NCI-H128 (cell line): Measurements from ENCODE around the gene RAPGEF2.

Experiments used
- DNase-seq: peaks from one replicate; lab custom pipeline; 2025; ENCODE audit not compliant: unreplicated experiment; lab: John Stamatoyannopoulos, UW

Gene RAPGEF2

GRCh38 chr4:159129814-159130550 lies 27.1 kb downstream of the RAPGEF2 start:
- no peak for DNase-seq

GRCh38 chr4:159131564-159131963 lies 28.7 kb downstream of the RAPGEF2 start:
- DNase-seq: no peak

GRCh38 chr4:159134429-159134828 lies 31.6 kb downstream of the RAPGEF2 start:
- no peak for DNase-seq

- no peak for DNase-seq
These were observed 34.3 kb downstream of the RAPGEF2 start for GRCh38 chr4:159137176-159137575.

- DNase-seq: no peak
These were observed 35.6 kb downstream of the RAPGEF2 start for GRCh38 chr4:159138436-159138835.

GRCh38 chr4:159141193-159141592 lies 38.3 kb downstream of the RAPGEF2 start:
- DNase-seq: no peak

GRCh38 chr4:159142241-159142640 lies 39.4 kb downstream of the RAPGEF2 start:
- no peak for DNase-seq

- DNase-seq: no peak
These were observed 40.0 kb downstream of the RAPGEF2 start for GRCh38 chr4:159142681-159143384.

GRCh38 chr4:159143687-159144086 lies 40.8 kb downstream of the RAPGEF2 start:
- no peak for DNase-seq

- DNase-seq: no peak
These were observed 41.3 kb downstream of the RAPGEF2 start for GRCh38 chr4:159144112-159144694.

- DNase-seq: no peak
These were observed 42.6 kb downstream of the RAPGEF2 start for GRCh38 chr4:159145318-159145991.

- DNase-seq: no peak
These were observed 43.1 kb downstream of the RAPGEF2 start for GRCh38 chr4:159145992-159146330.

- DNase-seq: no peak
These were observed 43.6 kb downstream of the RAPGEF2 start for GRCh38 chr4:159146488-159146887.

GRCh38 chr4:159148441-159148840 lies 45.6 kb downstream of the RAPGEF2 start:
- no peak for DNase-seq

- DNase-seq: no peak
These were observed 46.8 kb downstream of the RAPGEF2 start for GRCh38 chr4:159149666-159150065.

- DNase-seq: no peak
These were observed 47.5 kb downstream of the RAPGEF2 start for GRCh38 chr4:159150396-159150795.

GRCh38 chr4:159150821-159151390 lies 48.0 kb downstream of the RAPGEF2 start:
- no peak for DNase-seq

GRCh38 chr4:159151689-159152088 lies 48.8 kb downstream of the RAPGEF2 start:
- DNase-seq: no peak

GRCh38 chr4:159152181-159152580 lies 49.3 kb downstream of the RAPGEF2 start:
- no peak for DNase-seq

- no peak for DNase-seq
These were observed 50.8 kb downstream of the RAPGEF2 start for GRCh38 chr4:159153669-159154068.

- no peak for DNase-seq
These were observed 52.2 kb downstream of the RAPGEF2 start for GRCh38 chr4:159155119-159155518.
